Stimulated activated CD8-positive, alpha-beta memory T cell treated with anti-CD3 and anti-CD28 coated beads, Interleukin-7, amount 100 ng/mL, for 1 hour (primary cell): ENCODE results near the gene ECE1.
A peak's percentile ranks its signal among the peaks of the same experiment; 100 is the strongest.
"Not testable (repeated sequence)": the region's sequence is repeated elsewhere in the genome, so short reads cannot be mapped to it uniquely, and the experiment has no call there.

Experiments used
- DNase-seq, 2 donors: peaks; one replicate each; pipeline ENCODE4 v3.0.0-alpha.2; 2020; ENCODE audit warnings: low read depth in 2 of 2

ECE1 gene

GRCh38 chr1:21229246-21230000, 60.8 kb downstream of the ECE1 start:
- no peak for DNase-seq

GRCh38 chr1:21228224-21228623, 62.0 kb downstream of the ECE1 start:
- DNase-seq: not testable (repeated sequence)

GRCh38 chr1:21225065-21225464, 65.2 kb downstream of the ECE1 start:
- no peak for DNase-seq

GRCh38 chr1:21220815-21221214, 69.4 kb downstream of the ECE1 start:
- DNase-seq: no peak

GRCh38 chr1:21219674-21220073, 70.6 kb downstream of the ECE1 start:
- DNase-seq: no peak

- no peak for DNase-seq
Observed at GRCh38 chr1:21217812-21218596, 72.3 kb downstream of the ECE1 start.

- DNase-seq: peak; percentile 24 to 41
Observed at GRCh38 chr1:21216835-21217811, 73.1 kb downstream of the ECE1 start.

GRCh38 chr1:21212126-21212525, 78.1 kb downstream of the ECE1 start:
- DNase-seq: no peak

- DNase-seq: not testable (repeated sequence)
Observed at GRCh38 chr1:21208137-21208700, 82.0 kb downstream of the ECE1 start.

- DNase-seq: no peak
Observed at GRCh38 chr1:21206117-21206516, 84.1 kb downstream of the ECE1 start.

- DNase-seq: no peak
Observed at GRCh38 chr1:21205416-21205815, 84.8 kb downstream of the ECE1 start.

- DNase-seq: no peak
Observed at GRCh38 chr1:21201650-21202049, 88.6 kb downstream of the ECE1 start.

- not testable (repeated sequence) for DNase-seq
Observed at GRCh38 chr1:21201238-21201637, 89.0 kb downstream of the ECE1 start.

GRCh38 chr1:21200767-21201166, 89.5 kb downstream of the ECE1 start:
- DNase-seq: no peak

- no peak for DNase-seq
Observed at GRCh38 chr1:21198929-21199328, 91.3 kb downstream of the ECE1 start.

GRCh38 chr1:21192871-21193270, 97.4 kb downstream of the ECE1 start:
- no peak for DNase-seq

GRCh38 chr1:21192284-21192683, 98.0 kb downstream of the ECE1 start:
- no peak for DNase-seq

- not testable (repeated sequence) for DNase-seq
Observed at GRCh38 chr1:21190771-21191170, 99.5 kb downstream of the ECE1 start.

GRCh38 chr1:21189906-21190500, 100.3 kb downstream of the ECE1 start:
- no peak for DNase-seq

- DNase-seq: no peak
Observed at GRCh38 chr1:21189421-21189820, 100.8 kb downstream of the ECE1 start.

GRCh38 chr1:21188235-21188634, 102.0 kb downstream of the ECE1 start:
- DNase-seq: no peak
